Activated CD8-positive, alpha-beta memory T cell treated with anti-CD3 and anti-CD28 coated beads for 36 hours (primary cell): Measurements from ENCODE around the gene RGS10. TPM values are rescaled to one million over a fixed set of nuclear protein-coding genes. Genes with fewer than 3 reads are reported as not detected.
"Not testable (repeated sequence)": the region's sequence is repeated elsewhere in the genome, so short reads cannot be mapped to it uniquely, and the experiment has no call there.

Experiments
- CTCF ChIA-PET: fragments of 350-600 bp; sonication (Branson Sonifier 250); formaldehyde crosslinking; loops from one replicate; lab custom pipeline; 2021; ENCODE audit warnings: antibody characterized with exemption; lab: Charles Lee
- POLR2A ChIA-PET: fragments of 350-600 bp; sonication (Branson Sonifier 250); formaldehyde crosslinking; loops from one replicate; lab custom pipeline; 2021; ENCODE audit warnings: antibody characterized with exemption; lab: Charles Lee
- total RNA-seq, 2 experiments: library from RNA; stranded (reverse); gene quantifications; one replicate each; pipeline ENCODE4 v1.2.3, GENCODE V29; 2021

Gene RGS10
- total RNA-seq, 2 experiments from 2014 or later: 150 to 152 TPM

DNA sequence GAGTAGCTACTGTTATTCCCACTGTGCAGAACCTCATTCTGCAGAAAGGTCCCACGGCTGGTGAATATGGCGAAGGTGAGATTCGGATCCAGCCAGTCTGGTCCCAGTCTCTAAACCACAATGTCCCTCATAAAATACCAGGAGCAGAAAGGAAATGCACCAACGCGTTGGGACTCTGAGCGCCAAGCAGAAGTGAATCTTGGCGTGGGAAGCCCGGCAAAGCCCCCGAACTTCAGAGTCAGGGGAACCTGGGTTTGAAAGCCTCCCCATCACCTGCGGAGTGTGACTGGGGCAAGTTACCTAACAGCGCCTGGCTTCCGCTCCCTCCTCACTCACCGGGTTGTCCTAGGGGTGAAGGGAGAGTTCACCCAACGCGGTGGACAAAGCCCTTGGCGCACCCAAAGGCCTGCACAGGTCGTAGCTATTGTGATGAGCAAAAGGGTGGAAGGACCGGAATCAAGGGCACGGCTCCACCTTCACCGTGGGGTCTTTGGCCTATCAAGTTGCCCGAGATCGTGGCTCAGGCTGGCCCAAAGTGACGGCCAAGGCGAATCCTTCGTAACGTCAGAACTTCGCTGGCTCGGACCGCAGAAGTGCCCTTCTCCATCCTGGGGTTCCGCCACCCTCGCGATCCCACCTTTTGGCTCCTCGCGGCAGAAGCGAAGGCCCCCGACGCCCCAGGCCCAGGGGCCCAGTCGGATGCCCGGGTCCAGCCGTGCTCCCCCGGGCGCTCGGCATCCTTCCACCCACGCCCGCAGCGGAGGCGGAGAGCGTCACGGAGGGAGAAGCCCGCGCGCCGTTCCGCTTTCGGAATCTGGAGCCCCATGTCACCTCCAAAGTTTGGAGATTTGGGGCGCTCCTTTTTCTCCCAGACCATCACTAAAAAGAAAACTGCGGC lies 811 bp downstream of the RGS10 start:
- POLR2A ChIA-PET: interaction anchor here (0.5 to 2.5 kb wide), 5 partner anchors 13 to 83 kb away, joined by 3 to 18 read pairs (median 3); no protein-coding TSS in a partner anchor
- CTCF ChIA-PET: interaction anchor here (0.6 to 2.0 kb wide), 12 partner anchors 10 to 376 kb away, joined by 3 to 7 read pairs (median 4); partner anchors contain the start of gene SFXN4

DNA sequence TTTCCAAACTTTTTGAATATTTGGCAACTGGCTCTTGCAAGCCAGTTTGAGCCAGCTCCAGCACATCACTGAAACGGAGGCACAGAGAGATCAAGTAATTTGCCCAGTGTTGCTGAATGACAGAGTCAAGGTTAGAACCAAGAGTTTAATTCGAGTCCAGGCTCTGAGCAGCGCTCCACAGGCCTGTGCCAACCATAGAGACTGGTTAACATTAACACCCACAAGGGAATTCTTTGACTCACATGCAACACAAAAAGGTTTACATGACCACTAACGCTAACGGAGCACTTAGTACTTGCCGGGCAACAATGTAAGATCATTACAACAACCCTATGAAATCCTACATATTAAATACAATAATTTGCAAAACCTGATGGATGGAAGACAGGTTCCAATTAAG lies 1.5 kb downstream of the RGS10 start:
- ChIA-PET CTCF (interaction anchor here (0.6 to 1.9 kb wide), 3 partner anchors 9 to 38 kb away, joined by 3 to 5 read pairs (median 4); no protein-coding TSS in a partner anchor), POLR2A (interaction anchor here (1.1 kb wide), 1 partner anchor 38 kb away, joined by 3 read pairs; no protein-coding TSS in a partner anchor)

DNA sequence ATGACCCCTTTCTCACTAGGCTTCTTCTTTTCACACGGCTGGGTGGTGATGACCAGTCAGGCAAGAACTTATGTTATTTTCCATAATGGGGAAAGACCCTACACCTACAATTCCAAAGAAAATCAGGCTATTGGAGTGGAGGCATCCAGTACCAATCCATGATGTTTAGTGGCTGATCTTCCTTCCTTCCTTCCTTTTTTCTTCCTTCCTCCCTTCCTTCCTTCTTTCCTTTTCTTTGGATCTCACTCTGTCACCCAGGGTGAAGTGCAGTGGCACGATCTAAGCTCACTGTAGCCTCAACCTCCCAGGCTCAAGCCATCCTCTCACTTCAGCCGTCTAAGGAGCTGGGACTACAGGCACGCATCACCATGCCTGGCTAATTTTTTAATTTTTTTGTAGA lies 2.5 kb downstream of the RGS10 start:
- CTCF ChIA-PET: interaction anchor here (1.0 to 1.9 kb wide), 5 partner anchors 8 to 51 kb away, joined by 3 to 5 read pairs (median 3); no protein-coding TSS in a partner anchor
- POLR2A ChIA-PET: no interaction called here

DNA sequence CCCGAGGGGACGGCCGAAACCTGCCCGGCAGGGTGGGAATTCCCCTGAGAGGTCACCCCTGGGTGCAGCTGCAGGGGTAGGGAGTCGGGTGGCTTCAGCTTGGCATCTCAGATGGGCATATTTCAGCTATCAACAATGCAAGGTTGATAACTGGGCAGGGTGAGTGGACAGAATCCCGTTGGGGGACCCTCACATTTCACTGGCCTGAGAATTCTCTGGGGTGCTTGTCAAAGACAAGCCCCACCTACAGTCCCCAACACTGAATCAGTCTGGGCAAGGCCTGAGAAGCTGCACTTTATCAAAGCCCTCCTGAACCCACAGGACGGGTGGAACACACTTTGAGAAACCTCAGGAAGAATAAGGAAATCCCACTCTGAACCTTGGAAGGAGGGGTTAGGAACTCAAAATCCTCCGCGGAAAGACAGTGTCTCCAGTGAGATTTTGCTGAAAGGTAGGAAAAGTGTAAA lies 3.1 kb downstream of the RGS10 start:
- ChIA-PET POLR2A (no interaction called here), CTCF (interaction anchor here (0.8 to 1.9 kb wide), 5 partner anchors 8 to 333 kb away, joined by 3 to 5 read pairs (median 3); no protein-coding TSS in a partner anchor)

DNA sequence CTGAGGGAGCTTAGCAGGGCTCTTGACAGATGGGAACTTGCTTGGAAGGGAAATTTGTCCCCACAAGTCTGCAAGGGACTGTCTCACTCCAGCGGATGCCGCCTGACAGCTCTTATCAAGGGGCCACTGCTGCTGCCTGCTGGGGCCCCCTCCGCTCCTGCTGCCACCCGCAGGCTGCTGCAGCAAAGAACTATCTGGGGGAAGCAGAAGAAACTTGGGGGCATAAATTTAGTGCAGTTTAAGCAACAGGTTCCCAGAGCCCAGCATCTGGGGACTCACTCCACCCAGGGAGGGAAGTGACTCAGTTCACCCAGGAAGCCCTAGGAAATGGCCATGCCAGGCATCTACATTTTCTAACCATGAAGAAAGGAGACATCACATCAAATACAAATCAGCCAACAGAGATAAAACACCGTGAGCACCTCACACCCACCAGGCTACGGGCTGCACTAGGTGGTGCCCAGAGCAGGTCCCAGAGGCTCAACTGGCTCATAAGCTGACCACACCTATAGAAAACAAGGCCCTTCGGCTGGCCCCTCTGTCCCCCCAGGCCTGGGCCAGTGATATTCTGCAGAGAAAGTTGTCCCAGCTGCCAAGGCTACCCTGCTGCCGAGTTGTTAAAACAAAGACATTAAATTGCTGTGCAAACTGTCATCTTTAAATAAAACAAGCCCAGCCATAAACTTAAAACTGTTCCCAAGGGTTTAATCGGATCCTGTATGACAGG lies 3.7 kb downstream of the RGS10 start:
- POLR2A ChIA-PET: interaction anchor here (0.5 kb wide), 1 partner anchor 370 kb away, joined by 3 read pairs; no protein-coding TSS in a partner anchor
- CTCF ChIA-PET: interaction anchor here (0.8 to 1.7 kb wide), 5 partner anchors 10 to 332 kb away, joined by 3 to 5 read pairs (median 3); no protein-coding TSS in a partner anchor

DNA sequence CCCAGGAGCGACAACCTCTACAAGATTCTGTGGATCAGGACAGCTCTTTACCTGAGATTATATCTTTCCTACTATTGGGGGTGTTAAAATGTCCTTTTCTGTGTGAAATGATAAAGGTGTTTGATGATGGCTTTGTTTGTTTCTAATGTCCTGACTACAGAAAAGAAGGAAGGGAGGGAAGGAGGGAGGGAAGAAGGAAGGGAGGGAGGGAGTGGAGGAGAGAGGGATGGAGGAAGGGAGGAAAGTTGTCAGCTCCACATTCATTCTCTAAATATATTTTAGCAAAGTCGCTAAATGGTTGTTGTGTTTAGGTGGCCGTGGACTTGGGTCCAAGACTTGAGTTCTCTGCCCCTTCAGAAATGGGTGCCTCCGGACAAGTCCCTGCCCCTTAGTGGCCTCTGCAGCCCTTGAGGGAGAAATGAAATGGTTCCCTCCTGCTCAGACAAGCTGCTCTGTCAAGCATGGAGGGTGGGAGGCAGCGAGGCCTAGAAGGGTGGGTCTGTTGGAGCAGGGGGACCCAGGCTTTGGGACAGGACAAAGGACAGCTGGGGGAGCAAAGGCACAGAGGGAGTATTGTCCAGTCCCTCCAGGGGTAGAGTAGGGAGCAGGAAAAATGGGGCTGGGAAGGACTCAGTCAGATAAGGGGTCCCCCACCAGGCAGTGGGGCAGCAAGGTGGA lies 4.4 kb downstream of the RGS10 start:
- ChIA-PET CTCF (interaction anchor here (0.6 to 1.7 kb wide), 4 partner anchors 20 to 163 kb away, joined by 3 to 5 read pairs (median 3); no protein-coding TSS in a partner anchor), POLR2A (interaction anchor here (0.5 kb wide), 1 partner anchor 369 kb away, joined by 3 read pairs; no protein-coding TSS in a partner anchor)

DNA sequence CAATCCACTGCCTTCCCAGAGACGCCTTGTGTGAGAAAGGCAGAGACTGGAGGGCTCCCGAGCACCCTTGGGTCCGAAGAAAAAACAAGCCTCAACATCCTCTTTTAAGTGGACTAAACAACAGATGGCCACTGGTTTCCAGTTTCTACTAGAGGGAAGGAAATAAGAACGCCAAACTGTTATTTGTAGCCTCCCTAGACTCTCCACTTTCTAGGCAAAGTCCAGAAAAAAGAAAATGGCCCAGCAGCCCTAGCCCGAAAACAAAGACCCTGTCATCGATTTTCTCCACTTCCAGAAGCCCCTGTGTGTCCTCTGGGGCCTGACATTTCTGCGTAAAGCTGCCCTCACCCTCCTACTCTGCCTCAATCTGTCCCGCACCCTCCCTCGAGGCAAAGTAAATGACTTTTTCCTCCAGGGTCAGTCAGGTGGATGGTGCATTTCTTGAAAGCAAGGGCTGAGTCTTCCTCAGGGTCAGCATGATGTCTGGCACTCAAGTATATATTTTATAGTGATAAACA lies 6.0 kb downstream of the RGS10 start:
- ChIA-PET CTCF (interaction anchor here (1.0 kb wide), 1 partner anchor 13 kb away, joined by 3 read pairs; no protein-coding TSS in a partner anchor), POLR2A (interaction anchor here (0.6 kb wide), 1 partner anchor 358 kb away, joined by 4 read pairs; the partner anchor contains the start of gene PRDX3)

DNA sequence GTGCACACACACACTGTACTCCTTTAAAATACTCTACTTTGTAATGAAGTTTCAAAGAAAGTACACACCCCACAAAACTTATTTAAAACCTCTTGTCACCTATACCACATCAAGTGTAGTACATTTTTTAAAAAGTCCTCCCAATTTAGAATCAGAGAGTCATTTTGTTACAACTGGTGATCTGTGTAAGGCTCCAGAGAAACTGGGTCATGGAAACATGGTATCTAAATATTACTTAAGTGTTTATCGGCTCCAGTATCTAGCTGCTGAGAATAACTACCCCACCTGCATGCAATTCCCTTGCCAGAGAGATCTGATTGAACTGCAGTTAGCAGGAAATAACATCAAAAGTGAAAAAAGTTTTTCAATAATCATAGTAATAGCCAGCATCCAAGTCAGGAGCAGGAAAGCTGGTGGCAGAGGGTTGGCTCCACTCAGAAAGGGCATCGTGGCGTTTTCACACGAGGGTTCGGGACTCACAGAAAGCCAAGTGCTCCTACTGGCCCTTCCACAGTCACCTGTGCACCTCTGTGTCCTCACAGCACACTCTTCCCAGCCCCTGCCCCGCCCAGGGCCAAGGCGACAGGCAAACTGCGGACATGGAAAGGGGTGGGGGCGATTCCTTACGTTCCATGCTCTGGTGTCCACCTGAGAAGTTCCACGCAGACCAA lies 6.5 kb downstream of the RGS10 start:
- POLR2A ChIA-PET: no interaction called here

DNA sequence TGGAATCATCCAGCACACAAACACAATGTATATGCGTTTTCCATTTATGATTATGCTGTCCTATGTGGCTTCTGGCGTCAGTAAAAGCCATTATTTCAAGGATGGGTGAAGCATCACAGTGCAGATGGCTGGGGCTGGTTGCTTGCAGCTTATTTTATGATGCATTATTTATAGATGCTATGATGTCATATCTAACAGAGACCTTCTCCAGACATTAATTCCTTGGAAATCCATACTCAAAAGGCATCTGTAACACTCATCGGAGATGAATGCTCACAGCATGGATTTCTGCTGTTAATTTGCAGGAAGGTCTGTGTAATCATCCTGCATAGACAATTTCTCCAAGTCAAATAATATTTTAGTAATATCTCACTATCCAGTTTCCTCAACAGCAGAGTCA lies 7.2 kb downstream of the RGS10 start:
- POLR2A ChIA-PET: no interaction called here
- CTCF ChIA-PET: no interaction called here

More for the DNA sequence above, 6.5 kb downstream of the RGS10 start:
- CTCF ChIA-PET: no interaction called here

DNA sequence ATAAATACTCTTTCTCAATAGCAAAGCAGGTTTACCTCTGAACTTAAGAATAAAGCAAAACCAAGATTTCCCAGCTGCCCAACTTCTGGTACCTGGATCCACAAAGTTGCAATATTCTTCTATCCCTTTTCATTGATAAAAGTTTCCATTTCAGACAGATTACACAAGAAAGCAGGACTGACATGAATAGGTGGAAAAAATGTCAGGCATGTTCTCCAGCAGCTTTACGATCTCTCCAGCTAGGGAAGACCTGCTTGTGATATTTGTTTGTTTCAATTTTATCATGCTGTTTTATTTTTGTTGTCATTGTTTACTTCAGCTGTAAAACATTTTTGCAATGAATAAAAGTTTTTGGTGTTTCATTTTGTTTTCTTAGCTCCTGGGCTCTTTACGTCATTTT lies 9.0 kb downstream of the RGS10 start:
- POLR2A ChIA-PET: no interaction called here

DNA sequence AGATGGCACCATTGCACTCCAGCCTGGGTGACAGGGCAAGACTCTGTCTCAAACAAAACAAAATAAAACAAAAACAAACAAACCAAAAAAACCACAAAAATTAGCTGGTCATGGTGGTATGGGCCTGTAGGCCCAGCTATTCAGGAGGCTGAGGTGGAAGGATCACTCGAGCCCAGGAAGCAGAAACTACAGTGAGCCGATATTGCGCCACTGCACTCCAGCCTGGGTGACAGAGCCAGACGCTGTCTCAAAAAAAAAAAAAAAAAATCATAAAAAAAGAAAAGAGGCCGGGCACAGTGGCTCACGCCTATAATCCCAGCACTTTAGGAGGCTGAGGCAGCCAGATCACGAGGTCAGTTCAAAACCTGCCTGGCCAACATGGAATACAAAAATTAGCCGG lies 9.7 kb downstream of the RGS10 start:
- POLR2A ChIA-PET: not testable (repeated sequence)

More for the DNA sequence above, 9.0 kb downstream of the RGS10 start:
- CTCF ChIA-PET: interaction anchor here (0.7 to 1.7 kb wide), 3 partner anchors 10 to 95 kb away, joined by 3 to 5 read pairs (median 4); partner anchors contain the start of gene RGS10

DNA sequence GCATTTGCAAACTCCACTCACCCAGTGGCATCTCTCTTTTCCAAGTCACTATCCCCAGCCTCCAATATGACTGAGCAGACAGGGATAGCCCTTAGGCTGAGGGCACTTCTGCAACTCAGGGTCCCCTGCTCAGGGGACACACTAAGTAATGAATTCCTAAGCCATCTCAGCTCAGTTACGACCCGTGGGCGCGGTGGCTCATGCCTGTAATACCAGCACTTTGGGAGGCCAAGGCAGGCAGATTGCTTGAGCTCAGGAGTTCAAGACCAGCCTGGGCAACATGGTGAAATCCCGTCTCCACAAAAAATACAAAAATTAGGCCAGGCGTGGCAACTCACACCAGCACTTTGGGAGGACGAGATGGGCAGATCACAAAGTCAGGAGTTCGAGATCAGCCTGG lies 10.3 kb downstream of the RGS10 start:
- POLR2A ChIA-PET: not testable (repeated sequence)

More for the DNA sequence above, 9.7 kb downstream of the RGS10 start:
- CTCF ChIA-PET: interaction anchor here (0.7 kb wide), 2 partner anchors 43 to 96 kb away, joined by 3 to 4 read pairs; no protein-coding TSS in a partner anchor

DNA sequence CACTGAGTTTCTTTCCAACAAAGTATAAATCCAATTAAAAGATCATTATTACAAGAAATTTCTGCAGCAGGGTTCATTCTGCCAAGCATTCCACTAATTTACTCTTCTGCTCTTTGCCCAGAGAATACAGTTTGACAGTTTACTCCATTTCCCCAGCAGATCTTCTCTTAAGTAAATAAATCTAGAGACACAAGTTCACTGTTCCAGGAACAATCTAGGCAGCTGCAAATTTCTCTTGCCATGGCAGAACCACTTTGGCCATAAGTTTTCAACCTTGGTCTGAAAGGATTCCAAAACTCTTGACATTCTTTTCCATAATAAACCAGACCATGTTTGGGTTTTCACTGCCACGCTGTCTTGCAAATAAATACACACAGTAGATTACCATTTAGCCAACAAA lies 11.5 kb downstream of the RGS10 start:
- ChIA-PET CTCF (no interaction called here), POLR2A (no interaction called here)

More for the DNA sequence above, 10.3 kb downstream of the RGS10 start:
- CTCF ChIA-PET: interaction anchor here (1.0 kb wide), 2 partner anchors 8 to 11 kb away, joined by 3 to 5 read pairs; partner anchors contain the start of gene RGS10

DNA sequence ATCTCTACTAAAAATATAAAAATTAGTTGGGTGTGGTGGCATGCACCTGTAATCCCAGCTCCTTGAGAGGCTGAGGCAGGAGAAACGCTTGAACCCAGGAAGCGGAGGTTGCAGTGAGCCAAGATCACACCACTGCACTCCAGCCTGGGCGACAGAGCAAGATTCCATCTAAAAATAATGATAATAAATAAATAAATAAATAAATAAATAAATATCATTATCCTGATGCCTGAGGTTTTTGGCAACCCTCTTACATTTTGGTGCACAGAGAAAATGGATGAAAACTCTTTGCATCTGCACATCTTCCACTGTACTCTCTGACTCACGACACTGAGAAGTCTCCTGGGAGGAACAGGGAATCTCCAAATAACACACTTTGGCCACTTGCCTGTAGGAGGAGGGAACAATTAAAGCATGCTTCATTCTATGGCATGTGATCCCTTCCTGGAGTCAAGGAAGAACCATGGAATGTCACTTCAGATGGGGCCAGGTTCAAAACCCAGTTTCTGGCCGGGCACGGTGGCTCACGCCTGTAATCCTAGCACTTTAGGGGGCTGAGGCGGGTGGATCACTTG lies 13.8 kb downstream of the RGS10 start:
- CTCF ChIA-PET: interaction anchor here (0.9 kb wide), 1 partner anchor 11 kb away, joined by 3 read pairs; no protein-coding TSS in a partner anchor
- POLR2A ChIA-PET: not testable (repeated sequence)

DNA sequence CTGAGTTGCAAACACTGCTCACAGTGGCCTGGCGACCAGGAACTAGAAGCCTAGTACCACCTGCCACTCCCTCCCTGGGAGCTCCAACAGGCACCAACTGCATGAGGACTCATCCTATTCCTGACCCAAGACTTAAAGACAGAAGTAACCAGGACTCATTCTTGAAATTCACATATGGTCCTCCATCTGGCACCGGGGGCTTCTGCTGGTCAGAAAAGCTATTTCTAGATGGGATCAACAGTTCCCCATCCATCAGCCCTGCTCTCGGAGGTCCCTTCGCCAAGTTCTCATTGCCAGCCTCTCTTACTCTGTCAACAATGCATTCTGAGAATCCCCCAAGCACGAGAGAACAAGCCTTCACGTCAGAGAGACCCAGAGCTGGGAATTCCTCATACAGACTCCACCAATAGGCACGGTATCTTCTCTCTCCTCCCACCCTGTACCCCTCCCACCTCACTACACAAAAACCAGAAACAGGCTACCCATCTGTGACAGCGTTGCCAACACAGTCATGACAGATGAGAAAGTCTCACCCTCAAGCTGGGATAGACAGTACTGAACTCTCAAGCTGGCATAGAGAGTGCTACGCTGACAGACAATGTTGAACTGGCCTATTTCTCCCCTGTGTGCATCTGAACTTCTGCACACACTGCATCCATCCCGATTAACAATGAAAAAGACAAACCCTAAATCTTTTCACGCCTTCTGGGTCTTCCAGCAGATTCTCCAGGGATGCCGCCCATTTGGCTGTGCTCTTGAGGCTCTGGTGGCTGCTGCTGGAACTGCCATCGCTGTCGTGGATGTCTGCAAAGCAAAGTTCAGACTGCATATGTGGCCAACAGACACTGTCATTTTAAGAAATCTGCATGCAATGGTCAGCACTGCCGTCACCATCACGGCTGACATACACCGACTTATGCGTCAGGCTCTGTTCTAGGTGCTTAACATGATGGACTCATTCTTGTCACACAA lies 15.6 kb downstream of the RGS10 start:
- POLR2A ChIA-PET: no interaction called here
- CTCF ChIA-PET: interaction anchor here (0.9 kb wide), 1 partner anchor 82 kb away, joined by 3 read pairs; no protein-coding TSS in a partner anchor

DNA sequence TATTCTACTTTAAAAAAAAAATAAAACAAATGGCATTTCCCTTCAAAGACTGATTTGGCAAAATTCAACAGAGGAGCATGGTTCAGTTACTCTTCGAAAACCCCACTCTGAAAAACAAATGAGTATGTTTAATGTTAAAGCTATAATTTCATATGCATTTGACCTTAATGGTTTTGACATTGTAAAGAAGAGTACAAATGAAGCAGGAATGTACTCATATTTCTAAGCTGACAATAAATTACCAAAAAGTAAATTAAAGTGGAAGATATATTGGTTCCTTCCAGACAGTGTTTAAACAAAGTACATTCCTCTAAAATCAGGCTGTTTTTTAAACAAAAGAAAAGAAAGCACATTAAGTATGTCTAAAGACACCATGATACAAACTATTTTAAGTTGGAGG lies 16.4 kb downstream of the RGS10 start:
- POLR2A ChIA-PET: no interaction called here
- CTCF ChIA-PET: interaction anchor here (0.9 kb wide), 1 partner anchor 81 kb away, joined by 3 read pairs; no protein-coding TSS in a partner anchor
